GM23338 (cell line): ENCODE measurements around the gene TXNL4B.

Experiments used
- CREB1 ChIP-seq: fragments of 250-450 bp; sonication (Bioruptor Pico); IDR thresholded peaks from 2 replicates; pipeline ENCODE4 v1.5.0; 2020; ENCODE audit warnings: low read depth, mild to moderate bottlenecking, moderate library complexity
- CTCF ChIP-seq, 2 experiments: fragments of 200-600 bp in 1 of 2; sonication (generic) in 1 of 2; conservative IDR thresholded peaks; 2 replicates each; pipeline versions ENCODE4 v1.5.1 to v1.6.1; 2016 to 2017; ENCODE audit warnings: antibody characterized with exemption in 2 of 2, low read depth in 2 of 2, mild to moderate bottlenecking in 2 of 2, moderate library complexity in 1 of 2
- EZH2phosphoT487 ChIP-seq: fragments of 200-600 bp; sonication (generic); IDR thresholded peaks from one replicate; pipeline ENCODE4 v1.8.1; 2018; ENCODE audit warnings: antibody characterized with exemption; ENCODE audit not compliant: unreplicated experiment
- POLR2AphosphoS5 ChIP-seq: IDR thresholded peaks from 2 replicates; pipeline ENCODE4 v1.6.1; 2016; ENCODE audit warnings: antibody characterized with exemption, low read depth
- REST ChIP-seq: IDR thresholded peaks from one replicate; pipeline ENCODE4 v1.6.1; 2018; ENCODE audit warnings: antibody characterized with exemption; ENCODE audit not compliant: unreplicated experiment

- no peak for TF ChIP-seq CTCF (conservative IDR thresholded peaks at IDR 0.05; ENCODE audit: low read depth in 2 of 2)
- no peak for TF ChIP-seq EZH2phosphoT487
- no peak for TF ChIP-seq REST
- TF ChIP-seq POLR2AphosphoS5: no peak
- TF ChIP-seq CREB1: no peak
These were observed 24.5 kb downstream of the TXNL4B start for GRCh38 chr16:72068930-72069329.
